HepG2 (cell line): ENCODE results near the gene ENTPD2. TPM values are rescaled to one million over a fixed set of nuclear protein-coding genes. Genes with fewer than 3 reads are reported as not detected.

Experiments
- ATF7-NPFF ChIP-seq: sonication (generic); formaldehyde crosslinking; IDR thresholded peaks from 2 replicates; pipeline ENCODE4 v1.8.1; 2023; ENCODE audit warnings: mild to moderate bottlenecking, low read depth, missing genetic modification reagents, moderate library complexity
- FOXC1 ChIP-seq: sonication (generic); formaldehyde crosslinking; IDR thresholded peaks from 2 replicates; pipeline ENCODE4 v1.8.0; 2022; ENCODE audit warnings: mild to moderate bottlenecking, missing genetic modification reagents, borderline replicate concordance
- GABPB1 ChIP-seq: IDR thresholded peaks from 2 replicates; pipeline ENCODE4 v1.6.1; 2016; ENCODE audit warnings: mild to moderate bottlenecking, missing genetic modification reagents, moderate library complexity, missing compliant biosample characterization
- KLF16 ChIP-seq, 2 experiments: sonication (generic) in 1 of 2; formaldehyde crosslinking in 1 of 2; IDR thresholded peaks; 2 replicates each; pipeline versions ENCODE4 v1.6.1 to v1.8.0; 2016 to 2023; ENCODE audit warnings: missing genetic modification reagents in 2 of 2, missing compliant biosample characterization in 1 of 2
- ZFX ChIP-seq: sonication (generic); formaldehyde crosslinking; IDR thresholded peaks from 2 replicates; pipeline ENCODE4 v1.4.0; 2020; ENCODE audit warnings: mild to moderate bottlenecking, low read depth, missing genetic modification reagents, moderate library complexity
- ZFY ChIP-seq: sonication (generic); formaldehyde crosslinking; IDR thresholded peaks from 2 replicates; pipeline ENCODE4 v1.4.0; 2020; ENCODE audit warnings: missing genetic modification reagents
- ZNF543 ChIP-seq: sonication (generic); formaldehyde crosslinking; IDR thresholded peaks from 2 replicates; pipeline ENCODE4 v1.4.0; 2020; ENCODE audit warnings: mild to moderate bottlenecking, missing genetic modification reagents
- polyA plus RNA-seq, 8 experiments: library from polyadenylated mRNA; depleted of rRNA in 3 of 8; stranded (reverse) in 7 of 8; unstranded in 1 of 8; fragments of >200 nt; fragmentation: Illumina TruSeq in 4 of 8; extraction: Trizol in 4 of 8; gene quantifications; 2 replicates each; pipeline versions ENCODE4 v1.2.1 to v1.2.3, GENCODE V29; 2011 to 2016; ENCODE audit warnings: low read depth in 4 of 8, missing spikeins in 1 of 8, mixed read lengths in 1 of 8; ENCODE audit not compliant: insufficient read depth in 1 of 8
- total RNA-seq, 5 experiments: library from RNA; depleted of rRNA; stranded (reverse); fragments of >200 nt; fragmentation: Illumina TruSeq; extraction: Trizol; gene quantifications; 2 replicates each; pipeline ENCODE4 v1.2.3, GENCODE V29; 2016; ENCODE audit warnings: low read depth in 1 of 5
- TF ChIP-seq, protein P1 (sequence below): sonication (generic); formaldehyde crosslinking; IDR thresholded peaks from 2 replicates; pipeline ENCODE4 v1.8.1; 2023; ENCODE audit warnings: mild to moderate bottlenecking, missing genetic modification reagents
- TF ChIP-seq, protein P2 (sequence below): sonication (generic); formaldehyde crosslinking; IDR thresholded peaks from 2 replicates; pipeline ENCODE4 v1.4.0; 2020; ENCODE audit warnings: mild to moderate bottlenecking, missing genetic modification reagents
- TF ChIP-seq, protein P3 (sequence below): sonication (generic); formaldehyde crosslinking; IDR thresholded peaks from 2 replicates; pipeline ENCODE4 v1.4.0; 2020; ENCODE audit warnings: missing genetic modification reagents, low read depth, mild to moderate bottlenecking, borderline replicate concordance

ENTPD2 gene
- total and polyA plus RNA-seq, 2 of the 13 experiments (the other 11 are each of a cell fraction or from before 2014, with no cell fraction given) = 0.95 to 3.2 TPM

DNA sequence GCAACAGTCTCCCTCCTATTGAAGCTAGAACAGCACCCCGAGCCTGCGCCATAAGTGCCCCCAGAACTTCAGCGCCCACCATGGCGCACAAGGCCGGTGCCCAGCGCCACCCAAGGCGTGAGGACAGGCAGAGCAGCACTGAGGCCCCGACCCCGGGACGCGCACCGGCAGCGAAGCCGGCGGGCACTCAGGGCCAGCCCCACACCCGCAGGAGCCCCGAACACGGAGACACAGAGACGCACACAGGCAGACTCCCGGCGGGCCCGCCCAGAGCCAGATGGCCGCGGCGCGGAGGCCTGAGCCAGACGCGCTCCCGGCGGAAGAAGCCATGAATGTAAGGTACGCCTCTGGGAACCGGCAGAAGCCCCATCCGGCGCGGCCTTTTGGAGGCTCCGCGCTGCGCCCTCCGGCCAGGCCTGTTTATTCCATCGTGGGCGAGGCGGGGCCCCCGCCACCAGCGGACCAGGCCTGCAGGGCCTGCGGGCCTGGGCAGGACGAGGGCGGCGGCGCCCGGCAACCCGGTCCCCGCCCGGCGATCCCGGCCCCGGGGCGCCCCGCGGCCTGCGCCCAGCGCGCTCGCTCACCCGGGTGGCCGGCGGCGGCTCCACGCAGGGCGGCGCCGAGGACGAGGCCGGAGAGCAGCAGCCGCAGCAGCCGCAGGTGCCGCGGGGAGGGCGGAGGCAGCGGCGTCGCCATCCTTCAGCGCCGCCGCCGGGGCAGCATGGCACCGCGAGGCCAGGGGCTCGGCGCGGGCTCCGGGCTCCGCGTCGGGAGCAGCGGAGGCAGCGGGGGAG, 8.4 kb downstream of the ENTPD2 start (continued):
- TF ChIP-seq, protein P1, sequence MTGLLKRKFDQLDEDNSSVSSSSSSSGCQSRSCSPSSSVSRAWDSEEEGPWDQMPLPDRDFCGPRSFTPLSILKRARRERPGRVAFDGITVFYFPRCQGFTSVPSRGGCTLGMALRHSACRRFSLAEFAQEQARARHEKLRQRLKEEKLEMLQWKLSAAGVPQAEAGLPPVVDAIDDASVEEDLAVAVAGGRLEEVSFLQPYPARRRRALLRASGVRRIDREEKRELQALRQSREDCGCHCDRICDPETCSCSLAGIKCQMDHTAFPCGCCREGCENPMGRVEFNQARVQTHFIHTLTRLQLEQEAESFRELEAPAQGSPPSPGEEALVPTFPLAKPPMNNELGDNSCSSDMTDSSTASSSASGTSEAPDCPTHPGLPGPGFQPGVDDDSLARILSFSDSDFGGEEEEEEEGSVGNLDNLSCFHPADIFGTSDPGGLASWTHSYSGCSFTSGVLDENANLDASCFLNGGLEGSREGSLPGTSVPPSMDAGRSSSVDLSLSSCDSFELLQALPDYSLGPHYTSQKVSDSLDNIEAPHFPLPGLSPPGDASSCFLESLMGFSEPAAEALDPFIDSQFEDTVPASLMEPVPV (CRISPR knock-in tag) = no peak
- TF ChIP-seq ZFX (CRISPR knock-in tag) = peak; percentile 59
- TF ChIP-seq ATF7-NPFF = peak; percentile 42; the same call in 1 of the 2 replicates
- 0 out of 4 replicates have a peak, but pooled peaks of 1 of the 2 experiments have one; percentile 2 for TF ChIP-seq KLF16 (CRISPR knock-in tag; IDR thresholded peaks at IDR 0.05)
- peak; percentile 57 for TF ChIP-seq ZFY (CRISPR knock-in tag)
- 0 out of 2 replicates have a peak, but pooled peaks have one; percentile 43 for TF ChIP-seq FOXC1 (CRISPR knock-in tag)
- no peak for TF ChIP-seq ZNF543 (CRISPR knock-in tag)
- TF ChIP-seq GABPB1 (CRISPR knock-in tag) = peak; percentile 33; the same call in 1 of the 2 replicates
- TF ChIP-seq, protein P2, sequence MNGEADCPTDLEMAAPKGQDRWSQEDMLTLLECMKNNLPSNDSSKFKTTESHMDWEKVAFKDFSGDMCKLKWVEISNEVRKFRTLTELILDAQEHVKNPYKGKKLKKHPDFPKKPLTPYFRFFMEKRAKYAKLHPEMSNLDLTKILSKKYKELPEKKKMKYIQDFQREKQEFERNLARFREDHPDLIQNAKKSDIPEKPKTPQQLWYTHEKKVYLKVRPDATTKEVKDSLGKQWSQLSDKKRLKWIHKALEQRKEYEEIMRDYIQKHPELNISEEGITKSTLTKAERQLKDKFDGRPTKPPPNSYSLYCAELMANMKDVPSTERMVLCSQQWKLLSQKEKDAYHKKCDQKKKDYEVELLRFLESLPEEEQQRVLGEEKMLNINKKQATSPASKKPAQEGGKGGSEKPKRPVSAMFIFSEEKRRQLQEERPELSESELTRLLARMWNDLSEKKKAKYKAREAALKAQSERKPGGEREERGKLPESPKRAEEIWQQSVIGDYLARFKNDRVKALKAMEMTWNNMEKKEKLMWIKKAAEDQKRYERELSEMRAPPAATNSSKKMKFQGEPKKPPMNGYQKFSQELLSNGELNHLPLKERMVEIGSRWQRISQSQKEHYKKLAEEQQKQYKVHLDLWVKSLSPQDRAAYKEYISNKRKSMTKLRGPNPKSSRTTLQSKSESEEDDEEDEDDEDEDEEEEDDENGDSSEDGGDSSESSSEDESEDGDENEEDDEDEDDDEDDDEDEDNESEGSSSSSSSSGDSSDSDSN = peak; percentile 46; the same call in 1 of the 2 replicates
- TF ChIP-seq, protein P3, sequence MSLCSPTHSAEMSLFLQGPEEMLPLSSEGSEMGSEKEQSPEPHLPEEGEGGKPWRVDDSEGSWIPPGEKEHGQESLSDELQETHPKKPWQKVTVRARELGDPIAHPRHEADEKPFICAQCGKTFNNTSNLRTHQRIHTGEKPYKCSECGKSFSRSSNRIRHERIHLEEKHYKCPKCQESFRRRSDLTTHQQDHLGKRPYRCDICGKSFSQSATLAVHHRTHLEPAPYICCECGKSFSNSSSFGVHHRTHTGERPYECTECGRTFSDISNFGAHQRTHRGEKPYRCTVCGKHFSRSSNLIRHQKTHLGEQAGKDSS (CRISPR knock-in tag) = peak; percentile 9; the same call in 1 of the 2 replicates
- TF ChIP-seq, all 625 proteins: peak for 16
